ENCODE results near the gene GADL1.

GADL1 gene

GRCh38 chr3:30894521-30895251 lies at the start of gene GADL1:
Gene GADL1, minus strand, starts transcription at chr3:30894661. Its CDS starts 47 bp downstream, at chr3:30894614.
- peak; percentile 9 for DNase-seq

GRCh38 chr3:30944124-30944523 lies 49.7 kb upstream of the GADL1 start:
- no peak for DNase-seq

GRCh38 chr3:30943206-30943605 lies 48.7 kb upstream of the GADL1 start:
- DNase-seq: no peak

GRCh38 chr3:30941342-30941741 lies 46.9 kb upstream of the GADL1 start:
- DNase-seq: no peak

- no peak for DNase-seq
These were observed 46.3 kb upstream of the GADL1 start for GRCh38 chr3:30940740-30941139.

- DNase-seq: peak; percentile 41
These were observed 39.7 kb upstream of the GADL1 start for GRCh38 chr3:30934208-30934550.

GRCh38 chr3:30933478-30934207 lies 39.2 kb upstream of the GADL1 start:
- DNase-seq: no peak

- no peak for DNase-seq
These were observed 38.1 kb upstream of the GADL1 start for GRCh38 chr3:30932513-30933098.

GRCh38 chr3:30924763-30925162 lies 30.3 kb upstream of the GADL1 start:
- peak; percentile 19 for DNase-seq

GRCh38 chr3:30919564-30919963 lies 25.1 kb upstream of the GADL1 start:
- no peak for DNase-seq

GRCh38 chr3:30918761-30919160 lies 24.3 kb upstream of the GADL1 start:
- no peak for DNase-seq

GRCh38 chr3:30915782-30916181 lies 21.3 kb upstream of the GADL1 start:
- DNase-seq: peak; percentile 40

- DNase-seq: peak; percentile 85
These were observed 20.2 kb upstream of the GADL1 start for GRCh38 chr3:30914696-30915095.

GRCh38 chr3:30913176-30913575 lies 18.7 kb upstream of the GADL1 start:
- peak; percentile 84 for DNase-seq

GRCh38 chr3:30912301-30912700 lies 17.8 kb upstream of the GADL1 start:
- no peak for DNase-seq

- DNase-seq: no peak
These were observed 14.1 kb upstream of the GADL1 start for GRCh38 chr3:30908456-30909037.

- peak; percentile 14 for DNase-seq
These were observed 10.5 kb upstream of the GADL1 start for GRCh38 chr3:30904996-30905395.

GRCh38 chr3:30895329-30895728 lies 868 bp upstream of the GADL1 start:
- DNase-seq: no peak

- no peak for DNase-seq
These were observed 659 bp downstream of the GADL1 start for GRCh38 chr3:30893678-30894325.

- no peak for DNase-seq
These were observed 3.6 kb downstream of the GADL1 start for GRCh38 chr3:30890907-30891306.

GRCh38 chr3:30886888-30887287 lies 7.6 kb downstream of the GADL1 start:
- no peak for DNase-seq

GRCh38 chr3:30878862-30879261 lies 15.6 kb downstream of the GADL1 start:
- DNase-seq: no peak

- no peak for DNase-seq
These were observed 19.0 kb downstream of the GADL1 start for GRCh38 chr3:30875505-30875904.

Measured in fibroblast of skin of right biceps (primary cell).